ENCODE results near the gene MYO5C.

MYO5C gene

DNA sequence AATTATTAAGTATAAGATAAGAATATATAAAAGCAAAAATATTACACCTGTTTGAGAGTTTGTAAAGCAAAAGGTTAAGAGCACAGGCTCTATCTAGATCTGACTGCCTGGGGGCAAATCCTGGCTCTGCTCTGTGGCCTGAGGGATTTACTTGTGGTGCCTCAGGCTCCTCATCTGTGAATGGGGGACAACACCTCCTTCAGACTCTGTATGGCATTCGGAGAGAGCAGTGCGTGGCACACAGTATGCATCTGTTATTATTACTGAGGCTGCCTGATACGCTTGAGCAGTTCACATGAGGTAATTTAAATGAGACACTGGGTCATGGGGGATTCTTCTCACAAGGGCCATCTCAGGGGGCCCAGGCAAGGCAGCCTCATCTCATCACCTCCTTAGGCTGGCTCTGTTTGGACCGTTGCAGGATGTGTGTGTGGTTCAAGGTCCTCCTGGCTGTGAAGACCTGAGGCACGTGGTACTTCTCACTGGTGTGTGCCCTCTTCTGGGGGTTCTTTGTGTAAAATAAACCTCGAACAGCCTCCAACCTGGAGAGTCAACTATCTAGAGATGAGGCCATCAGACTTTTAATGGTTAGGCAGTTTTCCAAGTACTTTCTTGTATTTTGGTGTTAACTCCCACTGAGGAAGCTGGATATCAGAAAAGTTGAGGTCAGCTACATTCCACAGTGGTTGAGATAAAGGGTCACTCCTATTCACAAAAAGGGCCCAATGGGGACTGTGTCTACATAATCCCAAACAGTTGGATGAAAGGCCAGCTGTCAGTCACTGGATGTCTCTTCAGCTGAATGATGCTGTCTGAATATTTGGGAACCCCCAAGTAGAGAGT lies 113.4 kb downstream of the MYO5C start:
- H3K4me3 ChIP-seq (replicated peaks; ENCODE audit: low read depth, low read length): no peak overlapping the region
- TF ChIP-seq, protein P1, sequence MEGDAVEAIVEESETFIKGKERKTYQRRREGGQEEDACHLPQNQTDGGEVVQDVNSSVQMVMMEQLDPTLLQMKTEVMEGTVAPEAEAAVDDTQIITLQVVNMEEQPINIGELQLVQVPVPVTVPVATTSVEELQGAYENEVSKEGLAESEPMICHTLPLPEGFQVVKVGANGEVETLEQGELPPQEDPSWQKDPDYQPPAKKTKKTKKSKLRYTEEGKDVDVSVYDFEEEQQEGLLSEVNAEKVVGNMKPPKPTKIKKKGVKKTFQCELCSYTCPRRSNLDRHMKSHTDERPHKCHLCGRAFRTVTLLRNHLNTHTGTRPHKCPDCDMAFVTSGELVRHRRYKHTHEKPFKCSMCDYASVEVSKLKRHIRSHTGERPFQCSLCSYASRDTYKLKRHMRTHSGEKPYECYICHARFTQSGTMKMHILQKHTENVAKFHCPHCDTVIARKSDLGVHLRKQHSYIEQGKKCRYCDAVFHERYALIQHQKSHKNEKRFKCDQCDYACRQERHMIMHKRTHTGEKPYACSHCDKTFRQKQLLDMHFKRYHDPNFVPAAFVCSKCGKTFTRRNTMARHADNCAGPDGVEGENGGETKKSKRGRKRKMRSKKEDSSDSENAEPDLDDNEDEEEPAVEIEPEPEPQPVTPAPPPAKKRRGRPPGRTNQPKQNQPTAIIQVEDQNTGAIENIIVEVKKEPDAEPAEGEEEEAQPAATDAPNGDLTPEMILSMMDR (IDR thresholded peaks at IDR 0.05; ENCODE audit: low read depth, low read length, missing control alignments): no peak
- DNase-seq (ENCODE audit: extremely low read depth, low read depth): no peak

DNA sequence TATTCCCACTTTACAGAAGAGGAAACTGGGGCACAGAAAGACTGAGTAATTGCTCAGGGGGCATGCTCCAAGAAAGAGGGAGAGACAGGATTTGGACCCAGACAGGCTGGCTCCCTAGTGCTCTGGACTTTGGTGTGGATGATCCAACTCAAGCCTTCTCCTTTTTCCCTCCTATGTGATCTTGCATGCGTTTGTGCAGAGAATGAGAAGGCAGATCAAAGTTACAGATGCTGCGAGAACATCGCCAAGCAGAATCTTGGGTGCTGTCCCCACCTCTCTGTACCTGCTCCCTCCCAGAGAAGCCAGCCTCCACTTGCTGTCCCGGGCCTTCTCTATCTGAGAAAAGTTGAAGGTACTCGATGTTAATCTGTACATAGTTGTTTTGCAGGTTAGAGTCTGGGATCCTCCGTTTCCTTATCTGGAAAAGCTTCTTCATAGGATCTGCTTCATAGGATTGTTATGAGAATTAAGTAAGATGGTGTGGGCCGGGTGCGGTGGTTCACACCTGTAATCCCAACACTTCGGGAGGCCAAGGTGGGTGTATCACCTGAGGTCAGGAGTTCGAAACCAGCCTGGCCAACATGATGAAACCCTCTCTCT lies 114.7 kb downstream of the MYO5C start:
- TF ChIP-seq, protein P1 (IDR thresholded peaks at IDR 0.05; ENCODE audit: low read depth, low read length, missing control alignments): no peak
- DNase-seq (ENCODE audit: extremely low read depth, low read depth): no peak
- peak overlapping the region; percentile 53; the same call in 1 of the 2 replicates for H3K4me3 ChIP-seq (replicated peaks; ENCODE audit: low read depth, low read length)

DNA sequence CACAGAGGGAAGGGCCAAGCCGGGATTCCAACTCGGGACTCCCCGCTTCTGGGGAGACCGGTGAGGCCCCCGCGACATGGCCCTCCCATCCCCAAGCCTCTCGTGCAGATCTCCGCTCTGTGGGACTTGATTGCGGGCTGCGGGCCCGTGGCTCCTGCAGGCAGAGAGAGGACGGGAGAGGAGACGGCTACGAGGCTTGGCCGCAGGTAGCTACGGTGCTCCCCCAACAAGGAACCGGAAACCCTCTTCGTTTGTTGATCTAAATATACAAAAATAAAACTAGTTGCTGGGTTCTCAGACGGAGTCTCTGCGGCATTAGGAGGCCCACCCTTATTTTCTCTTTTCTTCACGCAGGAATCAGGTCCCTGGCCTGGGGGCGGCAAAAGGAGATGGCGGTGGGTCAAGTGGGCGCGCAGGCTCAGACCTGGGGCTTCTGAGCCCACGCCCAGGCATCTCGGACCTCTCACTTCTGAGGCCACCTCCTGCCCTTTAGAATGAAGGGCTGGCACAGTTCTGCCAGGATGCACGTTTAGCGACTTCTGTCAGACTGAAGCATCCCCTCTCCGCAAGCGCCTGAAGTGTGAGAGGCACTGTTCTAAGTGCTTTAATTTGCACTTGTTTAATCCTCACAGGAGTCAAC lies 115.3 kb downstream of the MYO5C start:
- peak overlapping the region; percentile 53 for H3K4me3 ChIP-seq (replicated peaks; ENCODE audit: low read depth, low read length)
- DNase-seq (ENCODE audit: extremely low read depth, low read depth): no peak
- TF ChIP-seq, protein P1 (IDR thresholded peaks at IDR 0.05; ENCODE audit: low read depth, low read length, missing control alignments): no peak

DNA sequence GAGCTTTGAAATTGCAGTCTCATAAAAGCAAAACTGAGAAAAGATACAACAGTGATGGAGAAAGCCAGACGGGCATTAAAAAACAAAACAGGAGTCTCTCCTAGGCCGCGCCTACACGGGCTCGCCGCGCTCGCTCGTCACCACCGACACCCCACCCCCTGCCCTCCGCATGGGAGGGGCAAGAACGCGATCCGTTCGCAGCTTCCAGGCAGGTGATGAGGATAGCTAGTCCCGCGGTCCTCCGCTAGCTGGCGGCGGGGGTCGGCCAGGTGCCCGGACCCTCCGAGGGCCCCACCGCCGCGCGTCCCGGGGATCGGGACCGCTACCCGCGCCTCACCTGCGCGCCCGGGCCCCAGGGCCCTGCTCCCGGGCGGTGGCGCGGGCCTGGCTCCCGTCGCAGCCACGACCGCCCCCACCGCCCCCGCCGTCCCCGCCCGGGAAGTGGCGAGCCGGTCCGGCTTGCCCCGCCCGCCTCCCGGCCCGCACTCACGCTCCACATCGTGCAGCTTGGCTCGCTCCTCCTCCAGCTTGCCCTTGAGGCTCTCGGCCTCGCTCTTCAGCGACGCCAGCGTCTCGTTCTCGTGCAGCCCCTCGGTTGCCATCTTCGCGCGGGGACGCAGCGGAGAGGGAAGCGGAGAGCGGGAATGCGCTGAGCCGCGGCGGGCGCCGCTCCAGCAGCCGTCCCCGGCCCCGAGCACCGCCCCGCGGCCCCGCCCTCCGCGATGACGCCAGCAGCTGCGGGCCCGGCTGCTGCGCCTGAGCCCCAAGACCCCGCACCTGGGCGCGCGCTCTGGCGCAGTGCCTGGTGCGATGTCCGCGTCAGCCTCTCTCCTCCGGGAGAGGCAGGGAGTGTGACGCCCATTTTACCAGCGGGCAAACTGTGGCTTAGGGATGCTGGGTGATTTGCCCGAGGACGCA lies 116.1 kb downstream of the MYO5C start:
- peak overlapping the region; percentile 53 for H3K4me3 ChIP-seq (replicated peaks; ENCODE audit: low read depth, low read length)
- DNase-seq (ENCODE audit: extremely low read depth, low read depth): peak; percentile 12
- TF ChIP-seq, protein P1 (IDR thresholded peaks at IDR 0.05; ENCODE audit: low read depth, low read length, missing control alignments): no peak

DNA sequence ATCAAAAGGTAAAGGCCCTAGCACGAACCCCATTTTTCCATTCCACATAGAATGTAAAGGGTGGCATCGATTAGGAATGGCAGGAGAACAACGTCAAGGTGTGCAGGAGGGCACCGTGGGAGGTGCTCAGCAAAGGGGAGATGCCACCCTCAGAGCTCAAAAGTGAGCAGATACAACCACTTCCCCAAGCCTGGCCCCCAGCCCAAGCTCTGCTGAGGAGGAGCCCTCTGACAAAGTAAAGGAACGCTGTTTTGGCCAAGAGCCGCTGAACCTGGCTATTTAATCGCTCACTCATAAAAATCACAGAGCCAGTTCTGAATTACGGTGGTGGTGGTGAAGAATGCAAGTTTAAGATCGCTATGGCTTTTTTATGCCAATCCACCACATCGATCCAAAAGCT lies 116.8 kb downstream of the MYO5C start:
- TF ChIP-seq, protein P1 (IDR thresholded peaks at IDR 0.05; ENCODE audit: low read depth, low read length, missing control alignments): no peak
- peak overlapping the region; percentile 53 for H3K4me3 ChIP-seq (replicated peaks; ENCODE audit: low read depth, low read length)
- DNase-seq (ENCODE audit: extremely low read depth, low read depth): no peak

DNA sequence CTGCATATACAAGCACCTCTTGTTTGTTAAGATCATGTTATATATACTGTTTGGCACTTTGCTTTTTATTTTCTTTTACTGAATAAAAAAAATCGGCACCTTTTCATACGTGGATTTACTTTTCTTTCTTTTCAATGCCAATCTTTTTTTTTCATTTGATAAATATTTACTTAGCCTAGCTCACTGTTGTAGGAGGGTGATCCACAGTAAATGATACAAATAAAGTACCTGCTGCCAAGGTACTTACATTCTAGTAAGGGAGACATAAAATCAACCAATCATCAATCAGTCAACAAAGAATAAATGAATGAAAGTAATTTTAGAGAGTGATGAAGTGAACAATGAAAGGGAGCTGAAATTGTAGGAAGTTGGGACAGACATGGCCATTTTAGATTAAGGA lies 122.7 kb downstream of the MYO5C start:
- no peak overlapping the region for H3K4me3 ChIP-seq (replicated peaks; ENCODE audit: low read depth, low read length)
- no peak for DNase-seq (ENCODE audit: extremely low read depth, low read depth)
- TF ChIP-seq, protein P1 (IDR thresholded peaks at IDR 0.05; ENCODE audit: low read depth, low read length, missing control alignments): no peak

All from HFF-Myc (cell line).